Activated CD4-positive, alpha-beta T cell treated with anti-CD3 and anti-CD28 coated beads, Interleukin-2, Interleukin-4, amounts not matched to agents 100 ng/mL and 50 ng/mL, durations not matched to agents 16 hours and 8 hours (primary cell): ENCODE measurements around the gene EMC9.
"Not testable (repeated sequence)": the region's sequence is repeated elsewhere in the genome, so short reads cannot be mapped to it uniquely, and the experiment has no call there.

ENCODE experiments used
- DNase-seq: peaks from one replicate; pipeline ENCODE4 v3.0.0-alpha.2; 2020; ENCODE audit warnings: low spot score

EMC9 gene

DNA sequence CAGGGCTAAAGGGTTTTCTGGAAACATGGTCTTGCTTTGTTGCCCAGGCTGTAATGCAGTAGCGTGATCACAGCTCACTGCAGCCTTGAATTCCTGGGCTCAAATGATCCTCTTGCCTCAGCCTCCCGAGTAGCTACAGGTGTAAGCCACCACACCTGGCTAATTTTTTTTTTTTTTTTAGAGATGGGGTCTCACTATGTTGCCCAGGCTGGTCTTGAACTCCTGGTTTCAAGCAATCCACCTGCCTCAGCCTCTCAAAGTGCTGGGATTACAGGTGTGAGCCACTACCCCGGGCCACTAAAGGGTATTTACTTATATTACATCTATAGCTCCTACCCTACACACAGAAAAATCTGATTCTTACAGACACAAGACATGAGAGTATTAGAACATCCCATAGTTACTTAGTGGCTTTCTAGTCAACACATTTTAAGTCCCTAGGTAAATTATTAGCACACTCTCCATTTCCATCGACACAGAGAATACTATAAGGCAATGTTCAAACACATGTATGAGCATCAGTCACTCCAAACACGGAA is 33.0 kb downstream of the EMC9 start:
- DNase-seq: no peak

DNA sequence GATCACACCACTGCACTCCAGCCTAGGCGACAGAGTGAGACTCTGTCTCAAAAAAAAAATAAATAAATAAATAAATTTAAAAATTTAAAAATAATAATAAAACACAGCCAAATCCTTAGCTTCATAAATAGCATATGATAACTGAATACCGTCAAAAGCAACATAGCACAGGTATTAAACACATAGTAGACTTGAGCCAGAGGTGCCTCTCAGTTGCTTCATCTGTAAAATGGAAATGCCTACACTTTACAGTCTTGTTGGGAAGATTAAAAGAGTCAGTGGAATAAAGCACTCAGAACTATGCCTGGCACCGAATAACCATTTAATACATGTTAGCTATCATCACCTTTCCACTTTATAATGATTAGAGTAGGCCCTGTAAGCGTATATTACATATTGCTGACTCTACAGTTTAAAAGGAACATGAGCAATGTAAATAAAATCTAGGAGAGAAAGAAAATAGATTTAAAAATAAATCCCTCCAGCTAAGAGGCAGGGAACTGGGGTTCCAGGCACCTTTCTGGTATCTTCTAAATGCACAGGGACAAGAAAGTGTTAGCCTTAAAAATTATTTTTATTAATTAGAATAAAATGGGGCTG is 34.6 kb downstream of the EMC9 start:
- DNase-seq: no peak

DNA sequence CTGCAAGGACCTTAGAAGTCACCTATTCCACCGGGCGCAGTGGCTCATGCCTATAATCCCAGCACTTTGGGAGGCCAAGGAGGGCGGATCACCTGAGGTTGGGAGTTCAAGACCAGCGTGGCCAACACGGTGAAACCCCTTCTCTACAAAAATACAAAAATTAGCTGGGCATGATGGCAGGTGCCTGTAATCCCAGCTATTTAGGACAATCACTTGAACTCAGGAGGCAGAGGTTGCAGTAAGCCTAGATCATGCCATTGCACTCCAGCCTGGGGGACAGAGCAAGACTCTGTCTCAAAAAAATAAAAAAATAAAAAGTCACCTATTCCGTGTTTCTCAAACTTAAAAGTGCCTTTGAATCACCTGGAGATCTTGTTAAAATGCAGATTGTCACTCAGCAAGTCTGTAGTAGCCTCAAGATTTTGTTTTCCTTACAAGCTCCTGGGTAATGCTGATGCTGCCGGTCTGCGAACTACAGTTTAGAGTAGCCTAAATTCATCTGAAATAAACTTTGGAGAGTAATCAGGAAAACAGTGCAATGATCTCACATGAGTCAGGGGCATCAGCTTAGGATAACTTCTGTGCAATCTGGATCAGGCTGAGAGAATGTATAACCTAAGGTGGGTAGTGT is 35.7 kb downstream of the EMC9 start:
- DNase-seq: not testable (repeated sequence)

DNA sequence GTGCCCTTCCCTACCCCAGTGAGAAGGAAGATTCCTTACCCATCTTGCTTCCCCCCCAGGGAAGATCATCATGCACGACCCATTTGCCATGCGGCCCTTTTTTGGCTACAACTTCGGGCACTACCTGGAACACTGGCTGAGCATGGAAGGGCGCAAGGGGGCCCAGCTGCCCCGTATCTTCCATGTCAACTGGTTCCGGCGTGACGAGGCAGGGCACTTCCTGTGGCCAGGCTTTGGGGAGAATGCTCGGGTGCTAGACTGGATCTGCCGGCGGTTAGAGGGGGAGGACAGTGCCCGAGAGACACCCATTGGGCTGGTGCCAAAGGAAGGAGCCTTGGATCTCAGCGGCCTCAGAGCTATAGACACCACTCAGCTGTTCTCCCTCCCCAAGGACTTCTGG is 37.9 kb downstream of the EMC9 start:
- no peak for DNase-seq

- no peak for DNase-seq
These were observed 38.9 kb downstream of the EMC9 start for GRCh38 chr14:24102357-24103048.

DNA sequence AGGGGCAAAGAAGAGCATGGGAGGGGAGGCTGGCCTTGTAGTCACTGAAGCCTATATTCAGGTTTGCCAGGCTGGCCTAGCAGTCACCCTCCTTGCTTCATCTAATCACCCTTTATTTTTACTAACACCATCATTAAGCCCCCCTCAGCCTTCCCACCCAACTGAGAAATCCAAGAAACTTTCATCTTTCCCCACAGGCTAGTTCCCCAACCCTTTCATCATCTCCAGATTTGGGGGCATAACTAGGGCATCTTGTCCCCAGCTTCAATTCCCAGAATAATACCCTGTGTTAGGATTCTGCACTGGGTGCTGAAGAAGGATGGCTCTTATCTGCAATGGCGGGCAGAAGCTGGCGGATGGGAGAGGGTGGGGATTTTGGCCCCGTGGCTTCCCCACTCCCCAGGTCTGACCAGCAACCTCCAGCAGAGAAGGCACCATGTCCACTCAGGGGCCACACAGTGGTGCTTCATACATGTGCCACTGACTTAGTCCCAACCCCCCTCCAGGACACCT is 40.4 kb downstream of the EMC9 start:
- no peak for DNase-seq

GRCh38 chr14:24100197-24100981 is 41.0 kb downstream of the EMC9 start:
- DNase-seq: no peak

DNA sequence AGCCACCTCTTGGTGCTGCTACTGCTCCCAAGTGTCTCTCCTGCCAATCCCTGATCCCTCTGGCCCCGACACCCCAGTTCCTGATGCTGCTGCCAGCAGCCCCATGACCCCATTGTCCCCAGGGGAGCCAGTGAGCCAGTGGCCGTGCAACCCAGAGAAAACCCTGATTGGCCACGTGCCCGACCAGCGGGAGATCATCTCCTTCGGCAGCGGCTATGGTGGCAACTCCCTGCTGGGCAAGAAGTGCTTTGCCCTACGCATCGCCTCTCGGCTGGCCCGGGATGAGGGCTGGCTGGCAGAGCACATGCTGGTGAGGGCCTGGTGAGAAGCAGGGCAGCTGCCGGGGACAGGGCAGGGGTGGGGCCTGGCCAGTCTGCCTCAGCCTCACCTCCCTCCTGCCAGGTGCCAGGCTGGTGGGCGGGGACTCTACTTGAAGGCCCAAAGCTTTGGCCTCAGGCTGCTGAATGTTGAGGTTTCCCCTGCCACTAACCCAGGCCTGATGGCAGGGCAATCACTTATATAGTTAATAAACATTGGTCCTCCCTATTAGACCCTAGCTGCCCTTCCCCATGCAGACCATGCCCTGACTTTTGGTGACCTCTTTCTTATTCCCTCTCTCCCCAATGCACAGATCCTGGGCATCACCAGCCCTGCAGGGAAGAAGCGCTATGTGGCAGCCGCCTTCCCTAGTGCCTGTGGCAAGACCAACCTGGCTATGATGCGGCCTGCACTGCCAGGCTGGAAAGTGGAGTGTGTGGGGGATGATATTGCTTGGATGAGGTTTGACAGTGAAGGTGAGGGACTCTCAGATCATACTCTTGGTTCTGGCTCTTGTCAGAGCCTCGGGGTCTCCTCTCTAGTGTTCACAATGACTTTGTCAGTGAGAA is 42.2 kb downstream of the EMC9 start:
- no peak for DNase-seq

DNA sequence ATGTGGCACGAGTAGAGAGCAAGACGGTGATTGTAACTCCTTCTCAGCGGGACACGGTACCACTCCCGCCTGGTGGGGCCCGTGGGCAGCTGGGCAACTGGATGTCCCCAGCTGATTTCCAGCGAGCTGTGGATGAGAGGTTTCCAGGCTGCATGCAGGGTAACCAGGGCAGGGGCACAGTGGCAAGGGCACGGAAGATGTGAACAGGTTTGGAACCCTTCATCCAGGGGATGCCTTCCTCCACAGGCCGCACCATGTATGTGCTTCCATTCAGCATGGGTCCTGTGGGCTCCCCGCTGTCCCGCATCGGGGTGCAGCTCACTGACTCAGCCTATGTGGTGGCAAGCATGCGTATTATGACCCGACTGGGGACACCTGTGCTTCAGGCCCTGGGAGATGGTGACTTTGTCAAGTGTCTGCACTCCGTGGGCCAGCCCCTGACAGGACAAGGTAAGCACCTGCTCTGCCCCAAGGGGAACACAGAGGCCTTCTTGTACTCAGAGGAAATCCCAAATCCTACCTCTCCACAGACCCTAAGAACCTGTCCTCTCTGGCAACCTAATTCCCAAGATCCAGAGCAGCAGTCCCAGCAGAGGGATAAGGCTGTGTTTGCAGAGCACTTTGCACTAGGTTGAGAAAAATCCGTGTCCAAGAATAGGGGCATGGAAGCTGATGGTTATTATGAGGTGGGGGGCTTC is 43.0 kb downstream of the EMC9 start:
- no peak for DNase-seq

DNA sequence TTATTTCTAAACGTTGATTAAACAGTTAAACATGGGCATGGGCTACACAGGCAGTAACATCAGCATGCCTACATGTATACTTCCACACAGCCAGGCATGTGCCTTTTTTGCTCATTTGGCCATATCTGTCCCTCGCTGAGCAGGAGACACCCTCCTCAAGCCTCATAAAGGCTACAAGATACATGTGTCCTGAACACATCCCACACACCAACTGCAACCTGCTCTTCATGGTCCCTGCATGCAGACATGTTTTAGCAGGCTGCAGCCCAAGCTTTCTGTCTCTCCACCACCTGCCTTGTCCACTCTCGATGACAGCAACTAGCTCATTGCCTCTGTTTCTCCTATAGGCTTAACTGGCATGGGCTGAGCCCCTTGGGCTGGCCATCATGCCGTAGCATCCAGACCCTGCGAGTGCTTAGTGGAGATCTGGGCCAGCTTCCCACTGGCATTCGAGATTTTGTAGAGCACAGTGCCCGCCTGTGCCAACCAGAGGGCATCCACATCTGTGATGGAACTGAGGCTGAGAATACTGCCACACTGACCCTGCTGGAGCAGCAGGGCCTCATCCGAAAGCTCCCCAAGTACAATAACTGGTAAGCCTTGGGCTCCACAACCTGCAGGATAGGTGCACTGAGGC is 44.7 kb downstream of the EMC9 start:
- DNase-seq: no peak

- DNase-seq: peak; percentile 73
These were observed 45.9 kb downstream of the EMC9 start for GRCh38 chr14:24095271-24096068.

- DNase-seq: peak; percentile 4
These were observed 46.5 kb downstream of the EMC9 start for GRCh38 chr14:24094841-24095270.

- peak; percentile 92 for DNase-seq
These were observed 47.2 kb downstream of the EMC9 start, which contains the start of gene PCK2 for GRCh38 chr14:24093901-24094840. TSS of gene PCK2 (plus strand) at chr14:24094311. CDS start at chr14:24094406, 95 bp downstream.

DNA sequence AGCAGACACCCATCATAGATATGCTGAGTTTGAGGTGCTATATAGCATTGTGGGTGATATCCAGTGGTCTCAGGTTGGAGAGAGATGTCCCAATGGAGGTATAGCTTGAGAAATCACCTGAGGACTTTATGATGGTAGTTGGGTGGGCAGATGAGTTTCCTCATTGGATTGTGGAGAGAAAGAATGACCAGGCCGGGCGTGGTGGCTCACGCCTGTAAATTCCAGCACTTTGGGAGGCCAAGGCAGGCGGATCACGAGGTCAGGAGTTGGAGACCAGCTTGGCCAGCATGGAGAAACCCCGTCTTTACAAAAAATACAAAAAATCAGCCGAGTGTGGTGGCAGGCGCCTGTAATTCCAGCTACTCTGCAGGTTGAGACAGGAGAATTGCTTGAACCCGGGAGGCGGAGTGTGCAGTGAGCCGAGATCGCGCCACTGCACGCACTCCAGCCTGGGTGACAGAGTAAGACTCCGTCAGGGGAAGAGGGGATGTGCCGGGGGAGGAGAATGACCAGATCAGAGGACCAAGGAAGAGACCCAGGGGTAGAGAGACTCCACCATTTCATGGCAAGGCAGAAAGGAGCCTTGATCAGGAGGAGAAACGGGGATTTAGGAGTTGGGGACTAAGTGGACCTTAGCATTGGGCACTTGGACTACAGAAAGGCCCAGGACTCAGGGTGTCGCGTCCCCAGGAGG is 48.0 kb downstream of the EMC9 start:
- DNase-seq: no peak

- DNase-seq: no peak
These were observed 48.7 kb downstream of the EMC9 start for GRCh38 chr14:24092505-24093206.

DNA sequence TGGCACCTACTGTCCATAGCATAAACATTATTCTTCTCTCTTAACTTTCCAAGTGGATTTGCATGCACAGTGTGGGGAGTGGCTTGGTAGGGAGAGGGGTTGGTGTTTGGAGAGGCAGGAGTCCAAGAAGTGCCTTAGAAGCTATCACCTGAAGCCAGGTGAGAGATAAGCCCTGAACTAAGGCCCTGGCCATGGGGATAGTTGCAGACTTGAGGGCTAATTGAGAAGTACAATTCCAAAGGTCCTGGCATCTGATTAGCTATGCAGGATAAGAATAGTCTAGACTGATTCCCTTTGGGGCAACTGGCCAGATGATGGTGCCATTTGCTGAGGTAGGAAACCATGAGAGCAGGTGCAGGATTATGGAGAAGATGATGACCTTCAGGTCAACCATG is 49.3 kb downstream of the EMC9 start:
- no peak for DNase-seq

DNA sequence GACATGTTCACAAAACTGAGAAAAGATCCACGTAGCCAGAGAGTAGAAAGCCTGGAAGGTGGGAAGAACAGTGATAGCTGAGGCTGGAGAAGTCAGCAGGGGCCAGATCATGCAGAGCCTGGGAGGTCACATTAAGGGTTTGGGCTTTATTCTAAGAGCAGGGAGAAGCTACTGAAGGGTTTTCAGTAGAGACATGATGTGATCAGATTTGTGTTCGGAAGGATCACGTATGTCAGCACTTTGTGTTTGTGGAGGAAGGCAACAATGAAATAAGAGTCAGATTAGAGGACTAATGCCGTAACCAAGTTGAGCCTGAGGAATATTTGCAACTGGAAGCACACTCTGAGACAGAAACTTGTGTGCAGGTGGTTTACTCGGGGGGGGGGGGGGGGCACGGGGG is 51.5 kb downstream of the EMC9 start:
- DNase-seq: no peak
